ENCODE results near the gene GLDN. TPM values are rescaled to one million over a fixed set of nuclear protein-coding genes. Genes with fewer than 3 reads are reported as not detected.

Gene GLDN
- polyA plus RNA-seq, 1 of the 3 experiments (the other 2 are of a cell fraction), result not detected

- TF ChIP-seq IRF3 (IDR thresholded peaks at IDR 0.05; ENCODE audit: low read depth, low read length) (no peak), USF2 (IDR thresholded peaks at IDR 0.05; ENCODE audit: borderline replicate concordance, low read depth, low read length) (no peak), SIN3A (IDR thresholded peaks at IDR 0.05; ENCODE audit: borderline replicate concordance, low read depth, low read length) (no peak), MEF2A (IDR thresholded peaks at IDR 0.05; ENCODE audit: borderline replicate concordance, low read depth) (no peak), GABPA (IDR thresholded peaks at IDR 0.05; ENCODE audit: low read depth) (no peak), CTCF (IDR thresholded peaks at IDR 0.05) (no peak)
Observed at GRCh38 chr15:51327081-51327480, 14.4 kb upstream of the GLDN start (continued).

GRCh38 chr15:51328926-51329325 is 12.5 kb upstream of the GLDN start:
- Histone ChIP-seq H3F3A (replicated peaks; ENCODE audit: insufficient read depth) (no peaks in the 10 kb centered on the region), H4K20me1 (ENCODE audit: insufficient read depth) (no peaks in the 10 kb centered on the region), H3K79me2 (ENCODE audit: insufficient read depth) (no peaks in the 10 kb centered on the region), H3K9ac (no peak overlapping the region), H2AFZ (ENCODE audit: low read depth) (no peak overlapping the region), H3K27ac (ENCODE audit: low read depth in 2 of 2, low read length in 1 of 2) (no peak overlapping the region), H3K9me2 (no peaks in the 10 kb centered on the region), H3K4me2 (no peak overlapping the region), H3K4me1 (ENCODE audit: control insufficient read depth in 1 of 2, insufficient read depth in 2 of 2, low read depth in 1 of 2, low read length in 1 of 2) (no peaks in the 10 kb centered on the region), H3K4me3 (ENCODE audit: low read depth in 2 of 2, low read length in 1 of 2) (no peak overlapping the region), H3K9me3 (no peaks in the 10 kb centered on the region), H3K36me3 (replicated peaks in 1 of 2; ENCODE audit: control insufficient read depth in 1 of 2, insufficient read depth in 2 of 2, low read length in 1 of 2) (no peaks in the 10 kb centered on the region), H3K27me3 (ENCODE audit: insufficient read depth) (no peaks in the 10 kb centered on the region)
- CTCF ChIA-PET, result no interaction called here
- POLR2A ChIA-PET, result no interaction called here
- 10% methylated on average over 4 of the region's 4 CpGs for WGBS (ENCODE audit: low lambda C conversion rate)
- DNase-seq, result no peak
- TF ChIP-seq USF2 (IDR thresholded peaks at IDR 0.05; ENCODE audit: borderline replicate concordance, low read depth, low read length), result no peak
- TF ChIP-seq GABPA (IDR thresholded peaks at IDR 0.05; ENCODE audit: low read depth), result no peak
- TF ChIP-seq MAX (IDR thresholded peaks at IDR 0.05; ENCODE audit: low read depth), result no peak
- no peak for TF ChIP-seq PBX3 (IDR thresholded peaks at IDR 0.05)
- no peak for TF ChIP-seq SIN3A (IDR thresholded peaks at IDR 0.05; ENCODE audit: borderline replicate concordance, low read depth, low read length)
- TF ChIP-seq ZBTB33 (IDR thresholded peaks at IDR 0.05; ENCODE audit: borderline replicate concordance, low read depth), result no peak
- no peak for TF ChIP-seq ELF1 (IDR thresholded peaks at IDR 0.05)
- TF ChIP-seq RXRA (IDR thresholded peaks at IDR 0.05; ENCODE audit: borderline replicate concordance, low read depth), result no peak
- TF ChIP-seq CTCF (IDR thresholded peaks at IDR 0.05), result no peak
- no peak for TF ChIP-seq MXI1 (IDR thresholded peaks at IDR 0.05; ENCODE audit: low read depth, low read length)
- no peak for TF ChIP-seq EZH2phosphoT487 (IDR thresholded peaks at IDR 0.05; ENCODE audit: borderline replicate concordance, low read depth)
- TF ChIP-seq RFX5 (IDR thresholded peaks at IDR 0.05; ENCODE audit: low read length), result no peak

All from SK-N-SH (cell line).